ENCODE data around the gene TPST2. TPM values are rescaled to one million over a fixed set of nuclear protein-coding genes. Genes with fewer than 3 reads are reported as not detected.

TPST2 gene
- total RNA-seq, 1 donor from 2014 or later, result 10.7 TPM

DNA sequence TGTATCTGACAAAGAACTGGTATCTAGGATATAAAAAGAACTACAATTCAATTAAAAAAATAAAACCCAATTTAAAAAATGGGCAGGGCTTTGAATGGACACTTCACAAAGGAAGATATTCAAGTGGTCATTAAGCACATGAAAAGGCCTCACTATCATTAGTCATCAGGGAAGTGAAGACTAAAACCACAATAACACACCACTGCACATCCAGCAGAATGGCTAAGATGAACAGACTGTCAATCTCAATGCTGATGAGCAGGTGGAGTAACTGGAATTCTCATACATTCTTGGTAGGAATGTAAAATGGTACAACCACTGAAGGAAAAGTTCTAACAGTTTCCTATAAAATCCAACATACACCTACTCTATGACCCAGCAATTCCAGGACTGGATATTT is 115.2 kb downstream of the TPST2 start:
- H3K36me3 Mint-ChIP-seq (ENCODE audit: low read depth), result no peaks in the 10 kb centered on the region
- H3K9me3 Mint-ChIP-seq, result no peaks in the 10 kb centered on the region
- DNase-seq (ENCODE audit: low read depth, low spot score), result no peak
- no peak overlapping the region for H3K4me3 Mint-ChIP-seq
- TF ChIP-seq, protein P1, sequence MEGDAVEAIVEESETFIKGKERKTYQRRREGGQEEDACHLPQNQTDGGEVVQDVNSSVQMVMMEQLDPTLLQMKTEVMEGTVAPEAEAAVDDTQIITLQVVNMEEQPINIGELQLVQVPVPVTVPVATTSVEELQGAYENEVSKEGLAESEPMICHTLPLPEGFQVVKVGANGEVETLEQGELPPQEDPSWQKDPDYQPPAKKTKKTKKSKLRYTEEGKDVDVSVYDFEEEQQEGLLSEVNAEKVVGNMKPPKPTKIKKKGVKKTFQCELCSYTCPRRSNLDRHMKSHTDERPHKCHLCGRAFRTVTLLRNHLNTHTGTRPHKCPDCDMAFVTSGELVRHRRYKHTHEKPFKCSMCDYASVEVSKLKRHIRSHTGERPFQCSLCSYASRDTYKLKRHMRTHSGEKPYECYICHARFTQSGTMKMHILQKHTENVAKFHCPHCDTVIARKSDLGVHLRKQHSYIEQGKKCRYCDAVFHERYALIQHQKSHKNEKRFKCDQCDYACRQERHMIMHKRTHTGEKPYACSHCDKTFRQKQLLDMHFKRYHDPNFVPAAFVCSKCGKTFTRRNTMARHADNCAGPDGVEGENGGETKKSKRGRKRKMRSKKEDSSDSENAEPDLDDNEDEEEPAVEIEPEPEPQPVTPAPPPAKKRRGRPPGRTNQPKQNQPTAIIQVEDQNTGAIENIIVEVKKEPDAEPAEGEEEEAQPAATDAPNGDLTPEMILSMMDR (conservative IDR thresholded peaks at IDR 0.05), result no peak
- no peaks in the 10 kb centered on the region for H3K27me3 Mint-ChIP-seq (ENCODE audit: low read depth)
- H3K27ac Mint-ChIP-seq (ENCODE audit: unreplicated experiment), result no peak overlapping the region
- H3K4me1 Mint-ChIP-seq, result peaks cover 15% of the 10 kb centered on the region

Small RNA genes within 50 kb of the gene (microRNA-seq; reads per million reads assigned to microRNA genes)
- gene MIR548J, result 13.6 reads per million, percentile 29 among the genes with 10 or more reads in this experiment

Other genes with a start within 250 kb of the TPST2 start
- gene ASPHD2, start 160.9 kb downstream of the TPST2 start, total RNA-seq, result 4.5 and 4.9 TPM in 2 replicates
- gene HPS4, start 106.3 kb downstream of the TPST2 start, total RNA-seq, result 48.5 and 50.9 TPM in 2 replicates
- gene SRRD, start 106.3 kb downstream of the TPST2 start, total RNA-seq, result 30.8 and 32.4 TPM in 2 replicates
- gene TFIP11, start 77.7 kb downstream of the TPST2 start, total RNA-seq, result 33.6 and 34.3 TPM in 2 replicates
- not detected in 2 replicates for gene CRYBB1, start 27.9 kb upstream of the TPST2 start, total RNA-seq
- not detected in 2 replicates for gene CRYBA4, start 31.8 kb upstream of the TPST2 start, total RNA-seq
- 42.0 and 45.6 TPM in 2 replicates for gene MIAT, start 67.5 kb upstream of the TPST2 start, total RNA-seq